Panc1 (cell line): ENCODE results near the gene THSD7B. TPM values are rescaled to one million over a fixed set of nuclear protein-coding genes. Genes with fewer than 3 reads are reported as not detected.

Source experiments
- ATAC-seq: fragments of 200-7000 bp; cut with Tn5 transposase; 2 replicates; pipeline ENCODE4 v1.9.1; 2020; ENCODE audit warnings: mild to moderate bottlenecking, moderate library complexity
- BruUV-seq: library from RNA; stranded (reverse); fragments of 400-500 nt; replicated peaks from 2 replicates; lab custom pipeline; 2021; lab: Mats Ljungman, UMichigan
- CTCF ChIA-PET: fragments of 300-600 bp; sonication (Branson Sonifier 250); formaldehyde crosslinking; loops from one replicate; lab custom pipeline; 2022; ENCODE audit warnings: antibody characterized with exemption; lab: Charles Lee
- POLR2A ChIA-PET: fragments of 300-600 bp; sonication (Branson Sonifier 250); formaldehyde crosslinking; loops from one replicate; lab custom pipeline; 2022; ENCODE audit warnings: antibody characterized with exemption; lab: Charles Lee
- DNase-seq: peaks from one replicate; pipeline ENCODE4 v3.0.0-alpha.2; 2010; ENCODE audit warnings: low read depth, low spot score
- H3K27ac ChIP-seq: 2 replicates; pipeline ENCODE4 v1.5.1; 2011; ENCODE audit warnings: mild to moderate bottlenecking, low read length, inconsistent platforms
- H3K27me3 ChIP-seq: fragments of 200-500 bp; sonication (Bioruptor generic); 2 replicates; pipeline ENCODE4 v1.6.0; 2014; ENCODE audit warnings: low read length, inconsistent platforms; ENCODE audit not compliant: control insufficient read depth, insufficient read depth
- H3K36me3 ChIP-seq: fragments of 200-500 bp; sonication (Bioruptor generic); 2 replicates; pipeline ENCODE4 v1.5.1; 2014; ENCODE audit warnings: inconsistent platforms, mild to moderate bottlenecking, low read length, moderate library complexity; ENCODE audit not compliant: control insufficient read depth, insufficient read depth
- H3K4me1 ChIP-seq: 2 replicates; pipeline ENCODE4 v1.5.1; 2011; ENCODE audit warnings: inconsistent platforms, mild to moderate bottlenecking, low read length, moderate library complexity; ENCODE audit not compliant: control insufficient read depth, insufficient read depth
- H3K4me3 ChIP-seq, 2 experiments: 2 replicates each; pipeline ENCODE4 v1.5.1; 2011 to 2012; ENCODE audit warnings: low read depth in 2 of 2, low read length in 2 of 2, mild to moderate bottlenecking in 2 of 2, inconsistent platforms in 1 of 2, moderate library complexity in 1 of 2
- H3K9me3 ChIP-seq: fragments of 200-500 bp; sonication (Bioruptor generic); 2 replicates; pipeline ENCODE4 v1.5.1; 2014; ENCODE audit warnings: low read depth, mild to moderate bottlenecking, inconsistent platforms, low read length, moderate library complexity; ENCODE audit not compliant: control insufficient read depth, insufficient read depth
- CTCF ChIP-seq: fragments of 450-650 bp; IDR thresholded peaks from 2 replicates; pipeline ENCODE4 v1.5.1; 2017; ENCODE audit warnings: mild to moderate bottlenecking
- POLR2AphosphoS5 ChIP-seq: IDR thresholded peaks from 2 replicates; pipeline ENCODE4 v1.6.1; 2012; ENCODE audit warnings: mild to moderate bottlenecking, low read depth, low read length, moderate library complexity
- REST ChIP-seq, 2 experiments: IDR thresholded peaks; 2 replicates each; pipeline ENCODE4 v1.6.1; 2011 to 2012; ENCODE audit warnings: low read depth in 2 of 2, control low read depth in 1 of 2, low read length in 1 of 2, mild to moderate bottlenecking in 1 of 2, moderate library complexity in 1 of 2; ENCODE audit not compliant: insufficient read depth in 1 of 2
- SIN3A ChIP-seq: IDR thresholded peaks from 2 replicates; pipeline ENCODE4 v1.6.1; 2012; ENCODE audit warnings: low read depth, mild to moderate bottlenecking, low read length, moderate library complexity, borderline replicate concordance; ENCODE audit not compliant: insufficient read depth
- TCF7L2 ChIP-seq: IDR thresholded peaks from 2 replicates; pipeline ENCODE4 v1.6.1; 2011; ENCODE audit warnings: mild to moderate bottlenecking, low read depth, low read length, inconsistent platforms
- in situ Hi-C: cut with HindIII; loops from 2 replicates; pipeline ENCODE4 v1.10.0; 2016; ENCODE audit warnings: low sequenced_read_pairs, low pct_unique_long_range_greater_than_20kb
- intact Hi-C: fragments of 100-400 bp; cut with micrococcal nuclease; formaldehyde crosslinking; loops from one replicate; pipeline ENCODE4 v1.10.0; 2022; ENCODE audit not compliant: unreplicated experiment
- total RNA-seq: library from RNA; stranded (reverse); gene quantifications from one replicate; pipeline ENCODE4 v1.2.1, GENCODE V29; 2021; ENCODE audit not compliant: unreplicated experiment

THSD7B gene
- total RNA-seq, 1 experiment from 2014 or later, result not detected

DNA sequence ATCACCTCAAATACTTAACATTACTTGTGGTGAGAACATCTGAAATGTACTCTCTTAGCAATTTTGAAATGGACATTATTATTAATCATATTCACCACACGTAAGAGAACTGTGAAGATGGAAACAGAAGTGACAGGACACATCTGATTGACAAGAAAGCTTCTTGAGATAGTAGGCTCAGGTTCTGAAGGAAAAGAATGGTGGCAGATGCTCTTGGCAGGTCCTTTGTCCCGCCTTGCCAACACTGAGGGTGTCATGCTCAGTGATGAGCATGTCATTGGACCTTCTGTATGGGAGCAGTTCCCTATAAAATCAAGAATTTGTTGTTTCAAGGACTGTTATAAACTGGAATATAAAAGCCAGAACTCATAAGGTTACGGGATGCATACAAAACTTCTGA, 428.1 kb downstream of the THSD7B start:
- Histone ChIP-seq H3K9me3 (no peaks in the 10 kb centered on the region), H3K36me3 (no peaks in the 10 kb centered on the region), H3K27me3 (no peaks in the 10 kb centered on the region), H3K4me1 (no peaks in the 10 kb centered on the region), H3K27ac (no peak overlapping the region), H3K4me3 (no peak overlapping the region)
- DNase-seq (no peak), ATAC-seq (no peak)
- intact Hi-C loops, result no loop called here
- CTCF ChIA-PET, result no interaction called here
- in situ Hi-C loops, result no loop called here
- no peak for TF ChIP-seq REST (IDR thresholded peaks at IDR 0.05; ENCODE audit: insufficient read depth in 1 of 2, low read depth in 2 of 2, low read length in 1 of 2)
- TF ChIP-seq CTCF, result no peak
- TF ChIP-seq SIN3A, result no peak
- TF ChIP-seq TCF7L2, result no peak
- no peak for TF ChIP-seq POLR2AphosphoS5
- BruUV-seq, result no TSS peak
- POLR2A ChIA-PET, result no interaction called here

- BruUV-seq, result no TSS peak
- Histone ChIP-seq H3K4me1 (no peaks in the 10 kb centered on the region), H3K4me3 (no peak overlapping the region), H3K9me3 (no peaks in the 10 kb centered on the region), H3K36me3 (no peaks in the 10 kb centered on the region), H3K27me3 (no peaks in the 10 kb centered on the region), H3K27ac (no peak overlapping the region)
- DNase-seq (no peak), ATAC-seq (no peak)
- POLR2A ChIA-PET, result no interaction called here
- TF ChIP-seq POLR2AphosphoS5 (no peak), REST (IDR thresholded peaks at IDR 0.05; ENCODE audit: insufficient read depth in 1 of 2, low read depth in 2 of 2, low read length in 1 of 2) (no peak), SIN3A (no peak), TCF7L2 (no peak), CTCF (no peak)
- in situ Hi-C loops, result no loop called here
- intact Hi-C loops, result no loop called here
- CTCF ChIA-PET, result no interaction called here
These were observed 428.8 kb downstream of the THSD7B start for GRCh38 chr2:137194111-137194510.
